ENCODE results near the gene AOC2. TPM values are rescaled to one million over a fixed set of nuclear protein-coding genes. Genes with fewer than 3 reads are reported as not detected.

The AOC2 gene
- total and polyA plus RNA-seq, 9 of the 15 experiments (the other 6 are each of a cell fraction or from before 2014, with no cell fraction given): 0.08 to 0.91 (median 0.49) TPM

GRCh38 chr17:42798383-42799380 lies 45.7 kb upstream of the AOC2 start, which contains the start of the genes CNTD1 and COA3 (continued):
- TF ChIP-seq MGA (IDR thresholded peaks at IDR 0.05) (peak; percentile 98), KLF6 (CRISPR knock-in tag; IDR thresholded peaks at IDR 0.05; ENCODE audit: borderline replicate concordance) (no peak), CEBPG (CRISPR knock-in tag; IDR thresholded peaks at IDR 0.05) (0 out of 2 replicates have a peak, but pooled peaks have one; percentile 27), CEBPG (tag; conservative IDR thresholded peaks at IDR 0.05 in 1 of 2, IDR thresholded peaks at IDR 0.05 in 1 of 2) (no peak), PHF8 (IDR thresholded peaks at IDR 0.05; ENCODE audit: borderline replicate concordance, low read length) (peak; percentile 79; the same call in 1 of the 2 replicates), POLR2G (IDR thresholded peaks at IDR 0.05; ENCODE audit: low read depth, low read length) (peak; percentile 90), CREB3L1 (IDR thresholded peaks at IDR 0.05; ENCODE audit: borderline replicate concordance, low read depth) (peak; percentile 86), ZBTB5 (IDR thresholded peaks at IDR 0.05) (no peak), CBFB (CRISPR knock-in tag; IDR thresholded peaks at IDR 0.05) (peak; percentile 29; the same call in 1 of the 2 replicates)
